ENCODE results near the gene PKMYT1.
A peak's percentile ranks its signal among the peaks of the same experiment; 100 is the strongest.

Gene PKMYT1

DNA sequence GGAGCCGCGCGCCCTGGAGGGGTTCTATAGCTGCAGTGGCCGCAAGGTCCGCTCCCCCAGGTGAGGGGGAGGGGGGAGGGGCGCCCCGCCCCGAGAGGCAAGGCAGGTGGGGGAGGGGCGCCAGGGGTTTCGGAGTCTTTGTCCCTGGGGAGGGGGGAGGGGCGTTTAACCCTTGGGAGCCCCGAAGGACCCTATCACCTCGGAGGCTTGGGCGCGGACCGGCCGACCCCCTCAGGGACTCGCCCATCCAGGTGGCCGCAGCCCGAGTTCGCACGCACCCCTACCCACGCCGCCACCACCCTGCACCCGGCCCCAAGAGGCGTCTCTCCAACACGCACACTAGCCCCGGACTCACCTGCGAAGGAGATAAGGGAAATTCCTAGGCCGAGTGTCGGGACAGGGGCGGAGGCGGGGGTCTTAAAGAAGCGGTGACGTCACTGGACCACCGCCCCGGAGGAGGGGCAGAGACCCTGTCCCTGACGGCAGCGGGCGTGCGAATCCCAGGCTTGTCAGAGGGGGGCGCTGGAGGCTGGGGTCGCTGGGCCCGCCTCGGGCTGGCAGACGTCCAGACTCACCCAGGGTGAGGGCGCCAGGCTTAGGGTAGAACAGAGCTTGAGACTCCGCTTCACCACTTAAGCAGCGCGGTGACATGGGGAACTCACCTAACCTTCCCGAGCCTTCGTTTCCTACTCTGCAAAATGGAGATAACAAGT, 37.7 kb upstream of the PKMYT1 start, which contains the start of gene CLDN6:
TSS of gene CLDN6 (minus strand) at position 390 of the 713 bp plus-strand sequence. CDS start 2,162 bp downstream, outside the sequence.
- DNase-seq, result no peak

DNA sequence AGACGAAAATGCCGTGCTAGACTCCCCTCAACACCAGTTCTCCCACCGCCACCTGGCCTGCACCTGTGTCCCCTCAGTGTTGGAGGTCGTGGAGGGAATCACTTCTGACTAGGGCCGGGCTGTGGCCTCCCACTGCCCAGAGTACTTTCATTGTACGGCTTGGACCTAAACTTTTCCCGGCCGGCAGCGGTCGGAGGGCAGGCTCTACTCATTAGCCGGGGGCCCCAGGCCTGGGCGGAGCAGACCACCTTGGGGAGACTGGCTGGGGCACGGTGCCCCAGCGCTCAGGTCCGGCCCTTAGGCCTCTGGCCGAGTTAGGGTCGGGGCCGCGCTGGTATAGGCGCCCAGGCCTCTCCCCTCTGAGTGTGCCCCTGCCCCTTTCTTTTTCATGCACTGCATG, 37.1 kb upstream of the PKMYT1 start:
- no peak for DNase-seq

GRCh38 chr16:3015865-3016521, 35.7 kb upstream of the PKMYT1 start:
- no peak for DNase-seq

- no peak for DNase-seq
These were observed 34.7 kb upstream of the PKMYT1 start for GRCh38 chr16:3014971-3015370.

DNA sequence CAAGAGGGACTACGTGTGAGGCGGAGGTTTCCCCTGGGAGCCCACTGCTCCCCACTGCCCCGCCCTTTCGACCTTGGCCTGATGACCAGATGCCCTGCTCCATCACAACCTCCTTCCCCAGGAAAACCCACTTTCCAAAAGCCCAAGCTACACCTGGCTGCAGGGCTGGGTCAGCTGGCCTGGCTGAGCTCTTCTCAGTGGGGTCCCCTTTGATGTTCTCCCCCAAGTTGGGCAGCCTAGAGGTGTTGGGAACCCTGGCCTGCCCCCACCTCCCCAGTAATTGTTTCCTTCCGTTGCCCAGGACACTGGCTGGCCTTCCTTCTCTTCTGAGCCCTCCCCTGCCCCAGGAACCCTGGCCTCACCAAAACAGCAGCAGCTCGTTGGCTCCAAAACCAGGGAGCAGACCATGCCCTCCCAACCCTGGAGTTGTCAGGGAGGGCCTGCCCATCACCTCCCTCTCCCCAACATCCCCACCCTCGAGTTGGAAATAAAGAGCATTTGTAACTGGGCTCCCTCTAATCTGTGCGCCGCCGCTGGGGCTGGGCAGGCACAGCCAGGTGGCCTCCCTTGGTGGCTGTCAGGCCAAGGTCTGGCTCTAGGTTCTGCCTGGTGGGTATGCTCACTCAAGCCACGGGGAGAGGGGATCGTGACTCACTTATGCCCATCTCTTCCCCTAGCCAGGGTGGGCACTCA, 33.9 kb upstream of the PKMYT1 start:
- no peak for DNase-seq

GRCh38 chr16:3013491-3013951, 33.3 kb upstream of the PKMYT1 start:
- DNase-seq, result no peak

GRCh38 chr16:3012828-3013420, 32.7 kb upstream of the PKMYT1 start, which contains the start of gene CLDN9:
Gene CLDN9, plus strand, starts transcription at chr16:3012923. Its CDS starts 440 bp downstream, at chr16:3013363.
- peak; percentile 82 for DNase-seq

DNA sequence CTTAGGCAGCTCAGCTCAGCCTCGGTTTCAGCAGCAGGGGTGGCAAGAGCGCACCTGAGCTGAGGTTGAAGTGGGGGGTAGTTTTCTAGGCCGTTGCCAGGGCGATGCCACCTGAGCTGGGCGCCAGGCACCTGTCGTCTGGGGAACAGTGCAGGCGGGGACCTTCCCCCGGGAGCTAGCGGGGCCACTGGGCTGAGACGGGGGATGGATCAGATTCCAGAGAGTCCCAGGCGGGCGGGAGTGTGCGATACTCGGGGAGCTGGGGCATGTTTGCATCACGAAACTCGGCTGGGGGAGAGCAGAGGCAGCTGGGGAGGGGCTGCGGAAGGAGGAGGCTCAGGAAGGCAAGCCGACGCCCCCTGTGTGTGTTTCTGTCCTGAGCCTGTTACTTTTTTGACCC, 32.0 kb upstream of the PKMYT1 start:
- peak; percentile 72 for DNase-seq

- DNase-seq, result no peak
These were observed 30.3 kb upstream of the PKMYT1 start for GRCh38 chr16:3010510-3010909.

- DNase-seq, result no peak
These were observed 29.5 kb upstream of the PKMYT1 start for GRCh38 chr16:3009568-3010390.

- no peak for DNase-seq
These were observed 28.4 kb upstream of the PKMYT1 start for GRCh38 chr16:3008690-3009037.

- DNase-seq, result no peak
These were observed 27.9 kb upstream of the PKMYT1 start for GRCh38 chr16:3007957-3008689.

- no peak for DNase-seq
These were observed 27.1 kb upstream of the PKMYT1 start for GRCh38 chr16:3007059-3007956.

DNA sequence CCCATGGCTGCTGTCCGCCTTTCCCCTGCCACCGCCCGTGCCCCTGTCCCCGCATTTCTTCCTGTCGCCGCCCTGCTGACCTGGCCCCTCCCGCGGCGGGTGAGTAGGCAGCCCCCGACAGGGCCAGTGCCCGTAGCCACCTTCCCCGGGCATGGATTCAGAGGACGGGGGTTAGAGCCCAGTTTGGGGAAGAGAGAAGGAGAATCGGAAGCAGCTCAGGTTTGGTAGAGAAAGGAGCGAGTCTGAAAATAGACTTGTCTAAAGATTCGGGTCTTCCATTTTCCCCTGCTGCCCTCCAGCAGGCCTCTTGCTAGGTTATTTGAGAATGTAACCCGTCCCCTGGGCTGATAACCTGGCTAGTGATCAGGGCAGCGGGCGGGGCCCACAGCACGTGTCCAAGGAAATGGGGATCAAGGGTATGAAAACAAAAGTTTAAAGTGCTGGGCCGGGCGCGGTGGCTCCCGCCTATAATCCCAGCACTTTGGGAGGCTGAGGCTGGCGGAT, 24.6 kb upstream of the PKMYT1 start:
- DNase-seq, result no peak

DNA sequence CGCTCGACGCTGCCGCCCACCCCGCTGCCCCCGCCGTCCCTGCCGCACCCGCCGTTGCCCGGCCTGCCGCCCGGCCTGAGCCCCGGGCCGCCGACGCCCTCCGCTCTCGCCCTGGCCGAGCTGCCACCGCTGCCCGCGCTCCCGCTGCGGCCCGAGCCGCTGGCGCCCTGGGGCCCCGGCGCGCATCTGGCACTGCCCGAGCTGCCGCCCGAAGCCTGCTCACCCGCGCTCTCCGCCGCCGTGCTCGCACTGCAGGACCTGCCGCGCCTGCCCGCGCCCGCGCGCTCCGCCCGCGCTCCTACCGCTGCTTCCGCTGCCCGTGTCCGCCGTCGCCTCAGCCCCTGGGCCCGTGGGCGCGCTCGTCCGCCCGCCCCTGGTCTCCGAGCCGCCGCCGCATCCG, 24.1 kb upstream of the PKMYT1 start:
- no peak for DNase-seq

DNA sequence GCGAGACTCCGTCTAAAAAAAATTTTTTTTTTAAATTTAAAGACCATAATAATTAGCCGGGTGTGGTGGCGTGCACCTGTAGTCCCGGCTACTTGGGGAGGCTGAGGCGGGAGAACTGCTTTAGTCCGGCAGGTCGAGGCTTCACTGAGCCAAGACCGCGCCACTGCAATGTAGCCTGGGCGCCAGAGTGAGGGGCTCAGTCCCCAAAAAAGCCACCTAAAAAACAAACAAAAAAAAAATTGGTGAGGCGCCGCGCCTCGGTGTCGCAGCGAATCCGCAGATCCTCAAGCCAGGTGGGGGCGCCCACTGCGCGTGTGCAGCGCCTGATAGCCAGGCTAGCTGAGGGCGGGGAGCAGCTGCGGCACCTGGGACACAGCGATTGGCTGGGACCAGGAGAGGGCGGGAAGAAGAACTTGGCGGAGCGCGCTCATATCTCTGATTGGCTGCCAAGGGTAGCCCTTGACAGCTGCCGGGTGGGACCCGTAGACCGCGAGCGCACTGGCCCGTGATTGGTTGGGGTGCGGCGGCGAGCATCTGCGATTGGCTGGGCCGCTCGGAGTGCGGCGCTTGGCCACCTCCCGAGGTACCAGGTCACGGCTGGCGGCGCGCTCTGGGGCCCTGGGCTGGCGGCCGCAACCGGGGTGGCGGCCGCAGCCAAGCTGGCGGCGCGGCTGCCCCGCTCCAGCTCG, 23.5 kb upstream of the PKMYT1 start:
- peak; percentile 94 for DNase-seq

GRCh38 chr16:3001316-3001715, 21.1 kb upstream of the PKMYT1 start:
- no peak for DNase-seq

DNA sequence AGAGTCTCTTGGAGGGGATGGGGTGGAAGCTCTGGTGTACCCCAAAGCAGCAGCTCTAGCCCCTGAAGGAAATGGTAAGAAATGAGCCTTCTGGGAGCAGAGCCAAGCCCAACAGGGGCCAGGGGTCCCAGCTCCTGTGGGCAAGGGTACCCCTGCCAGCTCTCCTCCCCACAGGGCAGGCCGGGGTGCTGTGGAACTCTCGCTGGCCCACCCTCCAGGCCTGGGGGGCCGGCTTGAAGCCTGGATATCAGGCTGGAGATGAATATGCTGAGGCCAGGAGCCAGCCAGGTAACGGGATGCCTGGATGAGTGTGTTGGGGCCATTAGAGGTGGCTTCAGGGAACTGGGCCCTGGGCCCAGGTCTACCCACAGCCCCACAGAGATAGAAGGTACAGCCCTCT, 20.3 kb upstream of the PKMYT1 start:
- no peak for DNase-seq

GRCh38 chr16:2999929-3000328, 19.7 kb upstream of the PKMYT1 start:
- DNase-seq, result no peak

DNA sequence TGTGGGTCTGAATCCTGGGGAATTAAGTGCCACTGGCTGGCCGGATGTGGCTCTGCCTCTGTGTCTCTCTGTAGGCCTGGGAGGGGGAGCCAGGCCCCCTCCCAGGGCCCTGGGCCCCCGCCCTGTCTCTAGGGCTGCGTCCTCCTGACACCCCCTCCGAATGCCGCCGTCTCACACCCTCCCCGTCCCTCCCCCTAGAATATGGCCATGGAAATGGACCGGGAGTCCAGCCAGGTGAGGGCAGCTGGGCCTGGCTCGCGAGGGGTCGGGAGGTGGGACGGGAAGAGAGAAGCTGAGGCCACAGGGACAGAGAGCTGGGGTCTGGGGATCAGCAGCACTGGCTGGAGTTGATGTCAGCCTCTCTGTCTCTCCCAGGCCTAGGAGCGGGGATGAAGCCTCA, 16.1 kb upstream of the PKMYT1 start:
- no peak for DNase-seq
